Fibroblast of peridontal ligament (primary cell): Measurements from ENCODE around the gene PLD3.
"Not testable (repeated sequence)": the region's sequence is repeated elsewhere in the genome, so short reads cannot be mapped to it uniquely, and the experiment has no call there.

Experiments used
- DNase-seq: peaks from one replicate; pipeline ENCODE4 v3.0.0-alpha.2; 2010; ENCODE audit errors: extremely low read depth

The PLD3 gene

DNA sequence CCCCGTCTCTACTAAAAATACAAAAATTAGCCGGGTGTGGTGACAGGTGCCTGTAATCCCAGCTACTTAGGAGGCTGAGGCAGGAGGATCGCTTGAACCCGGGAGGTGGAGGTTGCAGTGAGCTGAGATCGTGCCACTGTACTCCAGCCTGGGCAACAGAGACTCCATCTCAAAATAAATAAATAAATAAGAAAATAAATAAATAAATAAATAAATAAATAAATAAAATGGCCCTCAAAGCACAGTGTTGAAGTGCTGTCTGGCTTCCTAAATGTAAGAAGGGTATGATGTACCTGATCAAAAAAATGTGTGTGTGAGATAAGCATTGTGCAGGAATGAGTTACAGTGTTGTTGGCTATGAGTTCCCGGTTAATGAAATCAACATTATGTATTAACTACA lies 15.4 kb upstream of the PLD3 start:
- not testable (repeated sequence) for DNase-seq

DNA sequence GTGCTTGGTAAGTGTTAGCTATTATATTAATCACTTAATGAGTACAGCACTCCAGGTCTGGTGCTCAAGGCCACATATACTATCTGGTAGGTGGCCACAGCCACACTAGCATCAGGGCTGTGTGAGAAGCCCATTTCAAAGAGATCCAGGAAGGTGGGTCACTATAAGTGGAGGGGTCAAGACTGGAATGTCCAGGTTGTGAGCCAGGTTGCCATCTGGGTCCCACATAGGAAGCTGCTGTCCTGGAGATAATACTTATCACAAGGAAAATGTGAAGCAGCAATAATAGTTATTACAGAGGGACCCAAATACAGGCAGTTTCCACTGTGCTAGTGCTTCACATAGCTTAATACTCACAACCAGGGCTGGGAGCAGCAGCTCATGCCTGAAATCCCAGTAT lies 13.4 kb upstream of the PLD3 start:
- no peak for DNase-seq

DNA sequence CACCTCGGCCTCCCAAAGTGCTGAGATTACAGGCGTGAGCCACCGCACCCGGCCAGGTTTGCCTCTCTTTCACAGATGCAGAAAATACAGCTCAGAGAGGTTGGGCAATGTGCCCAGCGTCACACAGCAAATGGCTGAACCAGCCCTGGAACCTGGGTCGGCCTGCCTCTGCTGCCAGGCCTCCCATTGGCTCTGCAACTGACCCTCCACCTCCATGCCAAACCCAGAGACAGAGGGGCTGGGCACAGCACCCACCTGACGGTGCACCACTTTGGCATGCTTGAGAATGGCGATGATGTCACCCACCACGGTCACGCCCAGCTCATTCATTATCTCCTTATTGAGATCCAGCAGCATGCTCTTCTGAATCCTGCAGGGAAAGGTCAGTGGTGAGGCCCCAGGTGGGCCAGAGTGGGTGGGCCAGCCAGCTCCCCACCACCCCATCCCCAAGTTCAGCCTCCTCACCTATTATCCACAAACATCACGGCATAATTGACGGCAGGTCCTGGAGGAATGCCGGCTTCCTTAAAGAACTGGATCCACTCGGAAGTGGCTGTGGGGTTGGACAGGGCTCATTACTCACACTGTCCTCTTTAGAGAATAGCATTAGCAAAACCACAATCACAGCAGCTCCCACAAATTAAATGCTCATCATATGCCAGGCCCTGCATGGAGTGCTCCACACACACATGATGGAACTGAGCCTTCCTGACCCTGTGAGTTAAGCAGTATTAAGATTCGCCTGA lies 12.5 kb upstream of the PLD3 start:
- DNase-seq = peak; percentile 38

DNA sequence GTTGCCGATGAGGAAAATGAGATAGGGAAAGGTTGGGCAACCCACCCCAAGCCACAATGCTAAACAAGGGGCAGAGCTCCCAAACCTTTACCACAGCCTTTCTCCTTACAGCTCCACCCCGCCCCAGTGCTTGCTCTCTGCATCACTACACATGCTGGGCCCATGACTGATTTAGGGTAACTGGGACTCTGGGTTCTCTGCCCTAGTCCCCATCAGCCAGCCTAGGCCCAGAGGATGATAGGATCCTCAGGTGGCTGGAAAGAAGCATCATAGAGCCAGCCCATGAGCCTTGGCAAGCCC lies 11.9 kb upstream of the PLD3 start:
- no peak for DNase-seq

DNA sequence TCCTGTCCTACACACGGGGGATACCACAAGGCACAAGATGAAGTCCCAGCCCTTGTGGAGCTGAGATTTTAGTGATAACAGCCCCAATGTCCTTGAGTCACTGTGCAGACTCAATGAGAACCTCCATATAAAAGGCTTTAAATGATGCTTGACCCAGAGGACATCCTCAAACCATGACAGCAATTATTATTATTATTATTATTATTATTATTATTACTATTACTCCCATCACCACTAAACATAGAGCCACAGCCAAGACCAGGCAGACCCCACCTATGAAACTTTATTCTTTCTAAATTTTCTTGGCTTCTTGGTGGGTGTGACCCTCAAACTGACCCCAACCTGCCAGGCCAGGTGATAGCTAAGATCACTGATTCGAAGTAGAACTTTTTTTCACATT lies 11.4 kb upstream of the PLD3 start:
- DNase-seq = no peak

DNA sequence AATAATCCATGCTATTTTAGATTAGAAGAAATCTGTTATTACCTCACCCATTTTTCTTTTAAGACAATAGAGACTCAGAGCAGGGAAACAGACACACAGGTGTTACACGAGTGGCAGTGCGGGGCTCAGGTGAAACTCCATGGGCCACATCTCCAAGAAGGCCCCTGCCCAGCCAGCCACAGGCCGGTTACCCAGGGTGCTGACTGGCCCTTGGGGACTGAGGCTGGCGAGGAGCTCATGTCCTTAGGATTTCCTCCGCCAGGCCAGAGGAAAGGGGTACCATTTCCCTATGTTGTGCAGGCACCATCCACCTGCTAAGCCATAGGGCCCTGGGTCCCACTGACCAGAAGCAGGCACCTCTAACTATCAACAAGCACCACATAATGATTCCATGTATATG lies 10.9 kb upstream of the PLD3 start:
- DNase-seq = no peak

DNA sequence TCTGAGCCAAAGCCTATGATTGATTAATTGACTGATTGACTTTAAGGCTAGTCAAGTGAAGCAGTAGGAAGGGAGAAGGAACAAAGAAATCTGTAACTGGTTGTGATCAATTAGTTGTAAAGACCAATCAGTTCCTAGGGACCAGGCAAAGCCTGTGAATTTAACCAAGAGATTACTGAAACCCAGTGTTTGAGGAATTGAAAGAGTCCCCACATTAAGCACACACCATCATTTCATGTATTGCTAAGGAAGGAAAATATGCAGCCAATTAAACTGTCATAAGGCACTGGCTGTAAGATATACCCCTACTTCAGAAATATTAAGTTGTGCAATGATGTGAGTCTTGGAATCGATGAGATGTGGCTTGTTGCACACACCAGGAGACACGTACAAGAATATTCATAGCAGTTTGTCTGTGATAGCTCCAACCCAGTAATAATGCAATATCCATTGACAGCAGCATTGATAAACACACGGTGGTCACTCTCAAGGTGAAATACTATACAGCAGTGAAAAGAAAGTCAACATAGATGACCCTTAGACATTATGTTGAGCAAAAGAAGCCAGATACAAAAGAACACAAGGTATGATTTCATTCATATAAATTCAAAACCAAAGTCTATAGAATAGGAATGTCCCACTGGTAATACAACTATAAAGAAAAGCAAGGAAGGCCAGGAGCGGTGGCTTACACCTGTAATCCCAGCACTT lies 9.3 kb upstream of the PLD3 start:
- no peak for DNase-seq

DNA sequence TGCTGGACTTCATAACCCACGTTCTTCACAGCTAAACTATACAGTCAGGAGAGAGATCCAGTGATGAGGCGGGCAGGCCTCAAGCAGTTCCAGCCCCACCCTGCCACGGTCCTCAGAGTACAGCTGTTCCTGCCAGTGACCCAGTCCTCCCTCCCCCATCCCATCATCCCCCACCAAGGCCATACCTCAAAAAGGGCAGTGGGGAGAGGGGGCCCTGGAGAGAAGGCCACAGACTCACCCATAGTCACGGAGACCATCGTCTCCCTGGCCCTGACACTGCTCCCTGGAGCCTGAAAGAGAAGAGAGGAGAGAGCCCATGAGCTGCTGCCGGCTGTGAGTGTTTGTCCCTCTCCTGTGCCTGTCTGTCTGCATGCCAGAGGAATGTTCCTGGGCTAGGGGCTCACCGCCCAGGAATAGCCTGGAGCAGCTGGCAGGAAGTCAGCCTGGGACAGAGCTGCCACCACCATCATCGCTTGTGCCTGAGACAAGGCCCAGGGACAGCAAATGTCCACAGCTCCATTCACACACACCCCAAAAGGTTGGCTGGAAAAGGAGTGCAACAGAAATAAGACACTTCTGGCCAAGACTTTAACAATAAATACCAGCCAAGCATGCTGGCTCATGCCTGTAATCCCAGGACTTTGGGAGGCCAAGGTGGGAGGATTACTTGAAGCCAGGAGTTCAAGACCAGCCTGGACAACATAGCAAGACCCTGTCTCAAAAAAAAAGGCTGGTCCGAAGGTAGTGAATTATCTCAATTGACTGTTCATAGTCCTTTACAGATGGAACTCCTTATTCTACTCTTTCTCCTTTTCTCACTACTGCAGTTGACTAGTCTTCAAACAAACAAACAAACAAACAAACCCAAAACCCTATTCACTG lies 6.7 kb upstream of the PLD3 start:
- DNase-seq = no peak

DNA sequence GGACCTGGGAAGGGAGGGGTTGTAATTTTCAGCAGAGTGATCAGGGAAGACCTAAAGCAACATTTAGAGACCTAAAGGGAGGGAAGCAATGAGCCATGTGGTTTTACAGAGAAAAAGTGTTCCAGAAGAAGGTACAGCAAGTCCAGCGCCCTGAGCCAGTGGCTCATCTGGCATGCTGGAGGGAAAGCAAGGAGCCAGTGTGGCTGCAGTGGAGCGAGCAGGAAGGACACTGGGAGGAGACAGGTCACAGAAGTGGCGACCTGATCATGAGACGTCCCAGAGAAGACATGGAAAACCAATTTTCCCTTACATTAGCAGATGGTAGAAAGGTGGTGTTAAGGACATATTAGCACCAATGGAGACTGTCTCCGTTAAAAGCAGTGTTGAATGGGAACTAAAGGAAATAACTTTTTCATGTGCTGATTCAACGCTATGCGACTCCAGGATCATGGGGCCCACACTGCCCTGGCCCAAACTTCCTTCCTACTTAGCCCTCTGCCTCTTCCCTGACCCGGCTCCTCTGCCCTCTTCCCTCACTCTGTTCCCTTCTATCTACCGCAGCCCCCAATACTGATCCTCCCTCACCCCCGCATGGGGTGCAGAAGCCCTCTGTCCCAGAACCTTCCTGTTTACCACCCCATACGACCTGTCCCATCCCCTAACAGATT lies 5.7 kb upstream of the PLD3 start:
- no peak for DNase-seq

DNA sequence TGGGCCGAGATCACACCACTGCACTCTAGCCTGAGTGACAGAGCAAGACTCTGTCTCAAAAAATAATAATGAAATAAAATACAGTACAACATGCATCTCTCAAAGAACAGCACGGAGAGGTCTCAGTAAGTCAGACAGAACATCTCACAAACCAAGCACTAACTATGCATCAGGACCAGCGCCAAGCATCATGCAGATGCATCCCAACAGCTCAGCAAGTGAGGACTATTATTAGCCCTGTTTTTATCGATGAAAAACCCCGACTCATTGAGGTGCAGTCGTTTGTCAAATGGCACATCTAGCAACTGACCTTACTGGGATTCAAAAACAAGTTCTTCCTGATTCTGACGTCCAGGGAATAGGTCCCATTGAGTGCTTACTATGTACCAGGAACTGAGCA lies 4.1 kb upstream of the PLD3 start:
- no peak for DNase-seq

DNA sequence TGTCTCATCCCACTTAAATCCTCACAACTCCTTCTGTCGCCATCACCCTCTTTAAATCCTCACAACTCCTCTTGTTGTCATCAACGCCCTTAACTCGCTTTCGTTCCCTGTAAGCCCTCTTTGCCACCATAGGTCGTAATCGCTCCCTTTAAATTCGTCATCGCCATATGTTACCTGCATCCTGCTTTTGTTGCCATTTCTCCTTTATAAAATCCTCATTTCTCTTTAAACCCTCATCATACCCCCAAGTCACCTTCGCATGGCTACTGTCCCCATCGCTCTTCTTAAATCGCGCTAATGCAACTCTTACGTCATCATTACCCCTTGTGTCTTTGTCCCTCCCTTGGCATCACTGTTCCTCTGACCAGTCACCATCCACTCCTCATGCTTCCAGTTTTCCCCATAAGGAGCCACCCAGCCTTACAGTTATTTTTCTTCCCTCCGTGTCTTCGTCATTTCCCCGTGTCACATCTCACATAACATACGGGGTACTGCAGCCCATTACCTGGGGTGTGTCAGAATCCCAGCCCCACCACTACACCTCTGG lies 539 bp downstream of the PLD3 start:
- peak; percentile 82 for DNase-seq

DNA sequence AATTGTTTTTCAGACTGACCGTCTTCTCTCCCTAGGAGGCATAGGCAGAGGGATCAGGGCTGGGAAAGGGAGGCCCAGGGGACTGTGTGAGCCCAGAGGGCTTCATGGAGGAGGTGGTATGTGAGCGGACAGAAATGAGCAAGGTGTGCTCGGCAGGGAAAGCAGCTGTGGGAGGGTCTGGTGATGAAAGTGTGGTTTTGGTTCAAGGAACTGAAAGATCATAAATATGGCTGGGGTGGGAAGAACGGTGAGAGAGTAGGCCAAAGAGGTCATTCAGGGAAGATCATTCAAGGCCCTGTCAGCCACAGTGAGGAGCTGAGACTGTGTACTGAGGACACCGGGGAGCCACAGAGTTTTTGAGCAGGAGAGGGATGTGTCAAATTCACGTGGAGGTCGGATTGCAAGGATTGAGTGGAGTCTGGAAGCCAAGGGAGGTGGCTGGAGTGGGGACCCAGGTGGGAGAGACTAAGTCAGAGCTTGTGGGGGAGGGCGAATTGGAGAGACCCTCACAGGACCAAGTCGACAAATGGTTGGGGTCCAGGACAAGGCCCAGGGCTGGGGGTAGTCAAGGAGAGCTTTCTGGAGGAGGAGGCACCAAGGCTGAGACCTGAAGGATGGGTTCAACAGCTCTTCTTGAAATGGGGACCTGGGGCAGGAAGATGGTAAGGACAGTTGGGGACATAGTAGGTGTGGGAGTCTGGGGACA lies 7.6 kb downstream of the PLD3 start:
- no peak for DNase-seq

DNA sequence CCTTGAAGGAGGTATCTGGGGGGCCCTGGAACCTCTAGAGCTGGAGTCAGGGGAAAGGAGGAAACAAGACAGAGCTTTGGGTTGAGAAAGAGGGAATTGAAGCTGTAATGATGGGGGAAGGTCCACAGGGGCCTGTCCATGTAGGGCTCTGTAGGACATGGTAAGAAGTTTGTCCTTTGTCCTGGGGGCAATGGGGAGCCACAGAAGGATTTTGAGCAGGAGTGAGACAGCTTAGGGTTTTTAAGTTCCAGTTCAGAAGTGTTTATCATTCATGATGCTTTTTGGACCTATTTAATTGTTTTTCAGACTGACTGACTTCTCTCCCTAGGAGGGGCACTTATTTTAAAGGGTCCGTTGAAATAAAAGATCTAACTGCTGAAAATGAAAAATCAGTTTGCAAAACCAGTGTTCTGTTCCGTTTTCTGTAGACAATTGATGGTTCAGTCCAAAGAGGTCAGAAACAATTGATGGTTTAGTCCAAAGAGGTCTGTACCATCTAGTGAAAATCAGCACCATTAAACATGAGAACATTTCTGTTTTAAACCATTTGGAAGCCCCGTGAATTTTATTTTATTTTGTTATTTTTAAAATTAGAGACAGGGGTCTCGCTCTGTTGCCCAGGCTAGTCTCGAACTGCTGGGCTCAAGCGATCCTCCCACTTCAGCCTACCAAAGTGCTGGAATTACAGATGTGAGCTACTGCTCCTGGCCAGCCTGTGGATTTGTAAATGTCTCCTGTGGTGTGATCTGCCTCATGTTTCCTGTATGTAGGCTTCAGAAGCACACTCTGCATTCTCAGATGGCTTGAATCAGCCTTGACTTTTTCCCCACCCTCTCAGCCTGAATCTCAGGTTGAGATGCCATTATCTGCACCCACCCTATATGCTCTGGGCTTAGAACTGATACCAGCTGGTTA lies 8.4 kb downstream of the PLD3 start:
- DNase-seq = peak; percentile 17

DNA sequence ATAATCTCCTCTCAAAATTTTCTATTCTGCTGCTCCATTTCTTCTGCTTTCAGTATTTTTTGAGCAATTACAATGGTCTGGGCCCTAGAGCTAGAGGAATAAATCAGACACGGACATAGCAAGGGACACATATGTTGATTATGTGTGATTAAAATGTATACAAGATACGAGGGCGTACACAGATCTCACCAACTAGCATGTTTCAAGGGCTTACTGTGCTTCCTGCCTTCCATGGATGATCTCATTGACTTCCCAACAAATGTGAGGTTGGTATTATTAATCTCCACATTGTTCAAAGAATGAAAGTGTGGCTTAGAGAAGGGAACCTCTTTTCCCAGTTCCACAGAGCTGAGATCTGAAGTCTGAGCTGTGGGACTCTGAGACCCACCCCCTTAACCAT lies 9.1 kb downstream of the PLD3 start:
- peak; percentile 6 for DNase-seq

DNA sequence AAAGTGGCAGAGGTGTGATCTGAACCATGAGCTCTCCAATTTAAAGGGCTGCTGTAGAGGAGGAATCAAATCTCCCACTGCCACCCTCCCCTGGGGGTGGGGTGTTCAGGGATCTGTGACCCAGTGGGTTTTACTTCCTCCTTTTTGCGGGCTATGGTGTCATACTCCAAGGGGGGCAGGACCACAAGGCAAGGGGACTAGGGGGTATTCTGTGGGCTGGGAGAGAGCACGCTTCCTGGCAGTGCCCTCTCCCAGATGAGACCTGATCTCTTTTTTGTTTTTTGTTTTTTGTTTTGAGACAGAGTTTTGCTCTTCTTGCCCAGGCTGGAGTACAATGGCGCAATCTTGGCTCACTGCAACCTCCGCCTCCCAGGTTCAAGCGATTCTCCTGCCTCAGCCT lies 10.3 kb downstream of the PLD3 start:
- no peak for DNase-seq

DNA sequence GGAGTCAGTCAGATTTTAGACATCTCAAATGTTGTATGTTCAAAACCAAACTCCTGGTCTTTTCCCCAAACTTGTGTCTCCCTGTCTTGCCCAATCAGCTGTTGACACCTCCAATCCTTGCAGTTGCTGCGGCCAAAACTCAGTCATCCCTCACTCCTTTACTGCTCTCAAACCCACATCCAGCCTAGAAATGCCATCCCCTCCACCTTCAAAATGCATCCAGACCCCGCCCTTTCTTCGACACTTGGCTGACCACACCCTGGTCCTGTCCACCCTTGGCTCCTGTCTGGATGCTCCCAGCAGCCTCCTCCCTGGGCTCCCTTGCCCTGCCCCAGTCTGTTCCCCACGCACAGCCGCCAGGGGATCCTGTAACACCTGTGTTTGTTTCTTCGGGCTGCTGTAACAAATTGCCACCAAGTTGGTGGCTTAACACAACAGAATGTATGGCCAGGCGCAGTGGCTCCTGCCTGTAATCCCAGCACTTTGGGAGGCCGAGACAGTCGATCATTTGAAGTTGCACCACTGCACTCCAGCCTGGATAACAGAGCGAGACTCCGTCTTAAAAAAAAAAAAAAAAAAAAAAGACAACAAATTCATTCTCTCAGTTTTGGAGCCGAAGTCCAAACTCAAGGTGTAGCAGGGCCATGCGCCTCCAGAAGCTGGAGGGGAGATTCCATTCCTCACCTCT lies 11.7 kb downstream of the PLD3 start:
- DNase-seq = no peak

DNA sequence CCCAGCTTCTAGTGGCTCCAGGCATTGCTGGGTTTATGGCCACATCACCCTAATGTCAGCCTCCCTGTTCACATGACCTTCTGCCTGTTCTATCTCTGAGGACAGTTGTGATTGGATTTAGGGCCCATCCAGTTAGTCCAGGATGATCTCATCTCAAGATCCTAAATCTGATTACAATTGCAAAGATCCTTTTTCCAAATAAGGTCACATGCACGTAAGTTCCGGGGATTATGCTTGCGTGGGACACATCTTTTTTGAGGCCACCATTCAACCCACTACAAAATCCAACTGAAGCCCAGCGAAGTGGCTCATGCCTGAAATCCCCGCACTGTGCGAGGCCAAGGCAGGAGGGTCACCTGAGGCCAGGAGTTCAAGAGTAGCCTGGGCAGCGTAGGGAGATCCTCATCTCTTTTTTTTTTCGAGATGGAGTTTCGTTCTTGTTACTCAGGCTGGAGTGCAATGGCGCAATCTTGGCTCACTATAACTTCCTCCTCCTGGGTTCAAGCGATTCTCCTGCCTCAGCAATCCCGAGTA lies 12.3 kb downstream of the PLD3 start:
- DNase-seq = no peak

DNA sequence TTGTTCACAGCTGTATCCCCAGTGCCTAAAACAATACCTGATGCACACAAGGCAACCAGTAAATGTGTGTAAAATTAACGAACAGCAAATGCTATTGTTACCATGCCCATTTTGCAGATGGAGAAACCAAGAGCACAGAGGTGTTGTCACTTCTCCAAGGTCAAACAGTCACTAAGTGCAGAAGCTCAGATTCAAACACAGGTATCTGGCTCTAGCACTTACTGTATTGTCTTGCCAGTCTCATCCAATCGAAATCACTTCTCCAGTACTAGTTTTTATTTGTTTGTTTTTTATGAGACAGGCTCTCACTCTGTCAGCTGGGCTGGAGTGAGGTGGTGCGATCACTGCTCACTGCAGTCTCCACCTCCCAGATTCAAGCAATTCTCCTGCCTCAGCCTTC lies 13.7 kb downstream of the PLD3 start:
- DNase-seq = no peak

DNA sequence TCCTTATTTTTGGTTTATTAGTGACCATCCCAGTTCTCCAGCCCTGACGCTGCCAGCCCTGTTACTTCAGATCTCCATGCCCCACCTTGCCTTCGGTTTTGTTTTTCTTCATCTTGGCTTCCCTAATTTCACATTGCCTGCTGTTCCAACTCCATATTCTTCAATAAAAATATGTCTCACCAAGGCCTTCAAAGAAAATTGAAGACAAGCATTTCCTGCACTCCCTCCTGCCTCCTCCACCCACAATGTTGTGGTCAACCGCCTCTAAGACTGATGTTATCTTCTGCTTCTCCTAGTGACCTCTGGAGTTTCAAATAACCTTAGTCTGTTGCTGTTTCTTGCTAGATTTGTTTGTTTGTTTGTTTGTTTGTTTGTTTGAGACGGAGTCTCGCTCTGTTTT lies 14.6 kb downstream of the PLD3 start:
- DNase-seq = no peak
